HEK293 (cell line): ENCODE results near the gene RCSD1.

Source experiments
- CTCF ChIA-PET: fragments of 350-600 bp; formaldehyde crosslinking; extraction: SDS; loops from one replicate; lab custom pipeline; 2021; ENCODE audit warnings: antibody characterized with exemption; lab: Yijun Ruan, JAX
- POLR2A ChIA-PET: fragments of 300-600 bp; formaldehyde crosslinking; extraction: SDS; loops from one replicate; lab custom pipeline; 2020; ENCODE audit warnings: antibody characterized with exemption, inconsistent platforms; lab: Yijun Ruan, JAX
- H3K27ac ChIP-seq: fragments of 200-500 bp; sonication (Bioruptor generic); 2 replicates; pipeline ENCODE4 v1.5.1; 2014; ENCODE audit warnings: low read depth, low read length, control low read depth, inconsistent platforms; ENCODE audit errors: extremely low read depth
- H3K36me3 ChIP-seq, 2 experiments: fragments of 200-500 bp in 1 of 2; sonication (Bioruptor generic) in 1 of 2; 1 replicate in 1 of 2; 2 replicates in 1 of 2; pipeline ENCODE4 v1.5.1; 2014 to 2017; ENCODE audit warnings: inconsistent platforms in 2 of 2, low read length in 2 of 2; ENCODE audit not compliant: control insufficient read depth in 2 of 2, insufficient read depth in 1 of 2
- H3K4me1 ChIP-seq: fragments of 200-500 bp; sonication (Bioruptor generic); 2 replicates; pipeline ENCODE4 v1.5.1; 2014; ENCODE audit warnings: mild to moderate bottlenecking, low read length, inconsistent platforms; ENCODE audit not compliant: control insufficient read depth, insufficient read depth
- H3K4me3 ChIP-seq: 2 replicates; pipeline ENCODE4 v1.5.1; 2011; ENCODE audit warnings: low read depth, mild to moderate bottlenecking, control low read depth, low read length, moderate library complexity
- H3K9me3 ChIP-seq: fragments of 200-500 bp; sonication (Bioruptor generic); 2 replicates; pipeline ENCODE4 v1.5.1; 2014; ENCODE audit warnings: low read depth, low read length, inconsistent platforms; ENCODE audit not compliant: control insufficient read depth, insufficient read depth
- ATF2 ChIP-seq: fragments of 450-650 bp; formaldehyde crosslinking; IDR thresholded peaks from 2 replicates; pipeline ENCODE4 v1.5.1; 2016; ENCODE audit warnings: missing biosample characterization, missing genetic modification characterization, low read depth
- MEIS1 ChIP-seq: sonication (generic); formaldehyde crosslinking; IDR thresholded peaks from 2 replicates; pipeline ENCODE4 v1.8.1; 2022; ENCODE audit warnings: missing genetic modification reagents, mild to moderate bottlenecking, borderline replicate concordance
- TRIM28 ChIP-seq: IDR thresholded peaks from 2 replicates; pipeline ENCODE4 v1.6.1; 2011; ENCODE audit warnings: low read length, control low read depth, borderline replicate concordance
- ZFP3 ChIP-seq: fragments of 450-650 bp; formaldehyde crosslinking; IDR thresholded peaks from 2 replicates; pipeline ENCODE4 v1.5.1; 2016; ENCODE audit warnings: low read depth, missing biosample characterization, missing genetic modification characterization
- ZNF211 ChIP-seq: fragments of 450-650 bp; formaldehyde crosslinking; IDR thresholded peaks from 2 replicates; pipeline ENCODE4 v1.5.1; 2016; ENCODE audit warnings: low read depth, missing biosample characterization, missing genetic modification characterization
- ZNF292 ChIP-seq: fragments of 450-650 bp; formaldehyde crosslinking; IDR thresholded peaks from 2 replicates; pipeline ENCODE4 v1.5.1; 2016; ENCODE audit warnings: low read depth, missing biosample characterization, missing genetic modification characterization, borderline replicate concordance
- ZNF311 ChIP-seq: fragments of 450-650 bp; formaldehyde crosslinking; IDR thresholded peaks from 2 replicates; pipeline ENCODE4 v1.5.1; 2017; ENCODE audit warnings: missing biosample characterization, missing genetic modification characterization, borderline replicate concordance
- ZNF350 ChIP-seq: fragments of 450-650 bp; formaldehyde crosslinking; IDR thresholded peaks from 2 replicates; pipeline ENCODE4 v1.5.0; 2017; ENCODE audit warnings: missing biosample characterization, mild to moderate bottlenecking, missing genetic modification characterization
- ZNF391 ChIP-seq: fragments of 450-650 bp; formaldehyde crosslinking; IDR thresholded peaks from 2 replicates; pipeline ENCODE4 v1.5.1; 2016; ENCODE audit warnings: low read depth, missing biosample characterization, missing genetic modification characterization, borderline replicate concordance
- ZNF513 ChIP-seq: fragments of 450-650 bp; IDR thresholded peaks from 2 replicates; pipeline ENCODE4 v1.5.1; 2018; ENCODE audit warnings: missing biosample characterization, missing genetic modification characterization
- ZNF514 ChIP-seq: fragments of 450-650 bp; formaldehyde crosslinking; IDR thresholded peaks from 2 replicates; pipeline ENCODE4 v1.5.1; 2016; ENCODE audit warnings: missing biosample characterization, missing genetic modification characterization
- ZNF521 ChIP-seq: fragments of 450-650 bp; formaldehyde crosslinking; IDR thresholded peaks from 2 replicates; pipeline ENCODE4 v1.5.1; 2017; ENCODE audit warnings: missing biosample characterization, mild to moderate bottlenecking, missing genetic modification characterization
- ZNF548 ChIP-seq: fragments of 450-650 bp; formaldehyde crosslinking; IDR thresholded peaks from 2 replicates; pipeline ENCODE4 v1.5.1; 2016; ENCODE audit warnings: missing biosample characterization, missing genetic modification characterization
- ZNF626 ChIP-seq: fragments of 450-650 bp; sonication (Bioruptor Pico); formaldehyde crosslinking; IDR thresholded peaks from 2 replicates; pipeline ENCODE4 v1.5.1; 2018; ENCODE audit warnings: missing biosample characterization, missing genetic modification characterization, inconsistent platforms
- ZNF629 ChIP-seq: fragments of 450-650 bp; formaldehyde crosslinking; IDR thresholded peaks from 2 replicates; pipeline ENCODE4 v1.5.1; 2017; ENCODE audit warnings: missing biosample characterization, missing genetic modification characterization
- ZNF670 ChIP-seq: fragments of 450-650 bp; formaldehyde crosslinking; IDR thresholded peaks from 2 replicates; pipeline ENCODE4 v1.5.1; 2016; ENCODE audit warnings: missing biosample characterization, missing genetic modification characterization, low read depth
- ZNF677 ChIP-seq: fragments of 450-650 bp; IDR thresholded peaks from 2 replicates; pipeline ENCODE4 v1.5.0; 2018; ENCODE audit warnings: missing biosample characterization, mild to moderate bottlenecking, missing genetic modification characterization, moderate library complexity
- ZNF747 ChIP-seq: fragments of 450-650 bp; formaldehyde crosslinking; IDR thresholded peaks from 2 replicates; pipeline ENCODE4 v1.5.1; 2016; ENCODE audit warnings: missing biosample characterization, missing genetic modification characterization
- TF ChIP-seq, protein P1 (sequence below): fragments of 450-650 bp; formaldehyde crosslinking; IDR thresholded peaks from 2 replicates; pipeline ENCODE4 v1.5.1; 2017; ENCODE audit warnings: missing biosample characterization, missing genetic modification characterization
- TF ChIP-seq, protein P2 (sequence below): fragments of 450-650 bp; formaldehyde crosslinking; IDR thresholded peaks from 2 replicates; pipeline ENCODE4 v1.5.1; 2016; ENCODE audit warnings: missing biosample characterization, missing genetic modification characterization, borderline replicate concordance

RCSD1 gene

GRCh38 chr1:167672831-167673230 is 42.8 kb downstream of the RCSD1 start:
- CTCF ChIA-PET, result interaction anchor here (3.7 kb wide), 1 partner anchor 15 kb away, joined by 21 read pairs; no protein-coding TSS in a partner anchor
- no peaks in the 10 kb centered on the region for H3K36me3 ChIP-seq
- no peaks in the 10 kb centered on the region for H3K9me3 ChIP-seq
- no peak overlapping the region for H3K4me3 ChIP-seq
- TF ChIP-seq ZNF513 (tag by site-specific recombination) (no peak), MEIS1 (CRISPR knock-in tag) (no peak), TRIM28 (no peak), ZFP3 (tag by site-specific recombination) (no peak), ZNF548 (no peak), ZNF747 (no peak), ZNF521 (tag by site-specific recombination) (no peak), ZNF350 (tag by site-specific recombination) (no peak), ZNF311 (no peak), ZNF670 (tag by site-specific recombination) (no peak), ZNF626 (tag by site-specific recombination) (no peak), ZNF629 (tag by site-specific recombination) (no peak), ATF2 (tag by site-specific recombination) (no peak), ZNF211 (tag by site-specific recombination) (no peak), ZNF514 (tag by site-specific recombination) (no peak), ZNF292 (tag by site-specific recombination) (no peak), ZNF677 (tag by site-specific recombination) (no peak), ZNF391 (tag by site-specific recombination) (no peak)
- TF ChIP-seq, protein P1, sequence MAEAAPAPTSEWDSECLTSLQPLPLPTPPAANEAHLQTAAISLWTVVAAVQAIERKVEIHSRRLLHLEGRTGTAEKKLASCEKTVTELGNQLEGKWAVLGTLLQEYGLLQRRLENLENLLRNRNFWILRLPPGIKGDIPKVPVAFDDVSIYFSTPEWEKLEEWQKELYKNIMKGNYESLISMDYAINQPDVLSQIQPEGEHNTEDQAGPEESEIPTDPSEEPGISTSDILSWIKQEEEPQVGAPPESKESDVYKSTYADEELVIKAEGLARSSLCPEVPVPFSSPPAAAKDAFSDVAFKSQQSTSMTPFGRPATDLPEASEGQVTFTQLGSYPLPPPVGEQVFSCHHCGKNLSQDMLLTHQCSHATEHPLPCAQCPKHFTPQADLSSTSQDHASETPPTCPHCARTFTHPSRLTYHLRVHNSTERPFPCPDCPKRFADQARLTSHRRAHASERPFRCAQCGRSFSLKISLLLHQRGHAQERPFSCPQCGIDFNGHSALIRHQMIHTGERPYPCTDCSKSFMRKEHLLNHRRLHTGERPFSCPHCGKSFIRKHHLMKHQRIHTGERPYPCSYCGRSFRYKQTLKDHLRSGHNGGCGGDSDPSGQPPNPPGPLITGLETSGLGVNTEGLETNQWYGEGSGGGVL (tag by site-specific recombination), result no peak
- TF ChIP-seq, protein P2, sequence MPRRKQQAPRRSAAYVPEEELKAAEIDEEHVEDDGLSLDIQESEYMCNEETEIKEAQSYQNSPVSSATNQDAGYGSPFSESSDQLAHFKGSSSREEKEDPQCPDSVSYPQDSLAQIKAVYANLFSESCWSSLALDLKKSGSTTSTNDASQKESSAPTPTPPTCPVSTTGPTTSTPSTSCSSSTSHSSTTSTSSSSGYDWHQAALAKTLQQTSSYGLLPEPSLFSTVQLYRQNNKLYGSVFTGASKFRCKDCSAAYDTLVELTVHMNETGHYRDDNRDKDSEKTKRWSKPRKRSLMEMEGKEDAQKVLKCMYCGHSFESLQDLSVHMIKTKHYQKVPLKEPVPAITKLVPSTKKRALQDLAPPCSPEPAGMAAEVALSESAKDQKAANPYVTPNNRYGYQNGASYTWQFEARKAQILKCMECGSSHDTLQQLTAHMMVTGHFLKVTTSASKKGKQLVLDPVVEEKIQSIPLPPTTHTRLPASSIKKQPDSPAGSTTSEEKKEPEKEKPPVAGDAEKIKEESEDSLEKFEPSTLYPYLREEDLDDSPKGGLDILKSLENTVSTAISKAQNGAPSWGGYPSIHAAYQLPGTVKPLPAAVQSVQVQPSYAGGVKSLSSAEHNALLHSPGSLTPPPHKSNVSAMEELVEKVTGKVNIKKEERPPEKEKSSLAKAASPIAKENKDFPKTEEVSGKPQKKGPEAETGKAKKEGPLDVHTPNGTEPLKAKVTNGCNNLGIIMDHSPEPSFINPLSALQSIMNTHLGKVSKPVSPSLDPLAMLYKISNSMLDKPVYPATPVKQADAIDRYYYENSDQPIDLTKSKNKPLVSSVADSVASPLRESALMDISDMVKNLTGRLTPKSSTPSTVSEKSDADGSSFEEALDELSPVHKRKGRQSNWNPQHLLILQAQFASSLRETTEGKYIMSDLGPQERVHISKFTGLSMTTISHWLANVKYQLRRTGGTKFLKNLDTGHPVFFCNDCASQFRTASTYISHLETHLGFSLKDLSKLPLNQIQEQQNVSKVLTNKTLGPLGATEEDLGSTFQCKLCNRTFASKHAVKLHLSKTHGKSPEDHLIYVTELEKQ (tag by site-specific recombination), result no peak
- no peak overlapping the region for H3K27ac ChIP-seq
- POLR2A ChIA-PET, result no interaction called here
- H3K4me1 ChIP-seq, result 0 out of 2 replicates have a peak, but pooled peaks cover under 1% of the 10 kb centered on the region
